ENCODE results near the gene EDC3.
"Not testable (repeated sequence)": the region's sequence is repeated elsewhere in the genome, so short reads cannot be mapped to it uniquely, and the experiment has no call there.

EDC3 gene

GRCh38 chr15:74710319-74711094 lies 14.7 kb upstream of the EDC3 start:
- DNase-seq (ENCODE audit: low spot score): no peak

GRCh38 chr15:74709892-74710291 lies 14.1 kb upstream of the EDC3 start:
- no peak for DNase-seq (ENCODE audit: low spot score)

- DNase-seq (ENCODE audit: low spot score): no peak
These were observed 13.2 kb upstream of the EDC3 start for GRCh38 chr15:74709011-74709410.

GRCh38 chr15:74696808-74697207 lies 984 bp upstream of the EDC3 start:
- DNase-seq (ENCODE audit: low spot score): no peak

- no peak for DNase-seq (ENCODE audit: low spot score)
These were observed 540 bp upstream of the EDC3 start for GRCh38 chr15:74696398-74696729.

GRCh38 chr15:74692327-74692726 lies 3.5 kb downstream of the EDC3 start:
- DNase-seq (ENCODE audit: low spot score): no peak

- no peak for DNase-seq (ENCODE audit: low spot score)
These were observed 12.1 kb downstream of the EDC3 start for GRCh38 chr15:74683758-74684157.

GRCh38 chr15:74682954-74683353 lies 12.9 kb downstream of the EDC3 start:
- DNase-seq (ENCODE audit: low spot score): no peak

GRCh38 chr15:74680456-74680855 lies 15.4 kb downstream of the EDC3 start:
- no peak for DNase-seq (ENCODE audit: low spot score)

GRCh38 chr15:74676801-74677200 lies 19.0 kb downstream of the EDC3 start:
- no peak for DNase-seq (ENCODE audit: low spot score)

GRCh38 chr15:74674161-74674560 lies 21.7 kb downstream of the EDC3 start:
- DNase-seq (ENCODE audit: low spot score): no peak

GRCh38 chr15:74669627-74670026 lies 26.2 kb downstream of the EDC3 start:
- no peak for DNase-seq (ENCODE audit: low spot score)

GRCh38 chr15:74667975-74668374 lies 27.8 kb downstream of the EDC3 start:
- no peak for DNase-seq (ENCODE audit: low spot score)

GRCh38 chr15:74664670-74665069 lies 31.2 kb downstream of the EDC3 start:
- DNase-seq (ENCODE audit: low spot score): no peak

- no peak for DNase-seq (ENCODE audit: low spot score)
These were observed 31.7 kb downstream of the EDC3 start for GRCh38 chr15:74664028-74664616.

GRCh38 chr15:74663303-74664027 lies 32.4 kb downstream of the EDC3 start:
- no peak for DNase-seq (ENCODE audit: low spot score)

- DNase-seq (ENCODE audit: low spot score): no peak
These were observed 33.6 kb downstream of the EDC3 start for GRCh38 chr15:74662064-74662860.

- not testable (repeated sequence) for DNase-seq (ENCODE audit: low spot score)
These were observed 34.5 kb downstream of the EDC3 start for GRCh38 chr15:74661280-74661679.

GRCh38 chr15:74657846-74658245 lies 38.0 kb downstream of the EDC3 start:
- DNase-seq (ENCODE audit: low spot score): no peak

- DNase-seq (ENCODE audit: low spot score): no peak
These were observed 38.8 kb downstream of the EDC3 start for GRCh38 chr15:74656935-74657535.

- no peak for DNase-seq (ENCODE audit: low spot score)
These were observed 40.4 kb downstream of the EDC3 start for GRCh38 chr15:74655424-74655823.
